GM12801 (cell line): ENCODE data around the gene GRM1.

Source experiments
- TF ChIP-seq, protein P1 (sequence below): IDR thresholded peaks from one replicate; pipeline ENCODE4 v1.5.1; 2011; ENCODE audit warnings: control low read depth; ENCODE audit not compliant: insufficient read length; ENCODE audit errors: extremely low read depth

GRM1 gene

DNA sequence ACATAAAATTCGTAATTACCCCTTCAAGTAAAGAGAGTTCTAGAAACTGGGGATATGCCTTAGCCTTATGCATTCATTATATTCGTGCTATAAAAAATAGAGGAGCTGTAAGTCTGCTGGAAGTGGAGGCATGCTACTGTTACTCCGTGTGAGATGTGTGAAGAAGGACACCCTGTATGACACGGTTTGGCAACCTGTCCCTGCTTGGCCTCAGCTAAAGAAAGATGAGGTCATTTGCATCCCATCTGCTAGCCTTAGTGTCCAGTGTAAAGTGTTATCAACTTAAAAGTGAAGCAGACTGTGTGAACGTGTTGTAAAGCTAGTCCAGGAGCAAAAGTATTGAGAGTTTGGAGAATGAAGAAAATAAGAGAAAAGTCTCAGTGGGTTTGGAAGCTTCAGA is 379.7 kb downstream of the GRM1 start:
- TF ChIP-seq, protein P1, sequence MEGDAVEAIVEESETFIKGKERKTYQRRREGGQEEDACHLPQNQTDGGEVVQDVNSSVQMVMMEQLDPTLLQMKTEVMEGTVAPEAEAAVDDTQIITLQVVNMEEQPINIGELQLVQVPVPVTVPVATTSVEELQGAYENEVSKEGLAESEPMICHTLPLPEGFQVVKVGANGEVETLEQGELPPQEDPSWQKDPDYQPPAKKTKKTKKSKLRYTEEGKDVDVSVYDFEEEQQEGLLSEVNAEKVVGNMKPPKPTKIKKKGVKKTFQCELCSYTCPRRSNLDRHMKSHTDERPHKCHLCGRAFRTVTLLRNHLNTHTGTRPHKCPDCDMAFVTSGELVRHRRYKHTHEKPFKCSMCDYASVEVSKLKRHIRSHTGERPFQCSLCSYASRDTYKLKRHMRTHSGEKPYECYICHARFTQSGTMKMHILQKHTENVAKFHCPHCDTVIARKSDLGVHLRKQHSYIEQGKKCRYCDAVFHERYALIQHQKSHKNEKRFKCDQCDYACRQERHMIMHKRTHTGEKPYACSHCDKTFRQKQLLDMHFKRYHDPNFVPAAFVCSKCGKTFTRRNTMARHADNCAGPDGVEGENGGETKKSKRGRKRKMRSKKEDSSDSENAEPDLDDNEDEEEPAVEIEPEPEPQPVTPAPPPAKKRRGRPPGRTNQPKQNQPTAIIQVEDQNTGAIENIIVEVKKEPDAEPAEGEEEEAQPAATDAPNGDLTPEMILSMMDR, result no peak

DNA sequence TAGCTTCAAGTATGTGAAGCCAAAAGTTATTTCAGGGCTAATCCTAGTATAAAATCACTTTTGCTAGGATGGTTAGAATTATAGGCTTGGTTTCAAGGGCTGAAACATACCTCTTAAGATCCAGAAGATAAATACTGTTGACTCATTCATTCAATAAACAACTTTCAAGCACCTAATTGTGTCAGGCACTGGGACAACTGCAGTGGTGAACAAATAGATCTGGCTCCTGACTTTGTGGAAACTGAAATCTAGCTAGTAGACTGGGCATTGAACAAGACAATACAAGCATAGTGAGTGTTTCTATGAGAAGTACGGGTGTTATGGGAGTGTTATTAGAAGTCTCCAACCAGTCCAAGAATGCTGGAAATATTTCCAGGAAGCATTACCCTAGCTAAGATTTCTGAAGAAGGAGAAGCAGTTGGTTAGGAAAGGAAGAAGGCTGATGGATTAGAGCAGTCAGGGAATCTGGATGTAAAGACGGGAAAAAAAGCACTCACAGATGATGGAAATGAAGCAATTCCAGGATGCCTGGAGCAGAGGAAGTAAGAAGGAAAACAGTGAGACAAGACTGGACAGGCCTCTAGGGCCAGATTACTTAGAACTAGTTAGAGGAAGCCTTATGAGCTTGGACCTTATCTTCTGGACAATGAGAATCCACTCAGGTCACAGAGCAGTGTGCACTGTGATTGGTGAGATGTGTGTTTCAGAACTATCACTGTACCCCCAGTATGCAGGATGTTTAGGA is 382.2 kb downstream of the GRM1 start:
- TF ChIP-seq, protein P1, result no peak

DNA sequence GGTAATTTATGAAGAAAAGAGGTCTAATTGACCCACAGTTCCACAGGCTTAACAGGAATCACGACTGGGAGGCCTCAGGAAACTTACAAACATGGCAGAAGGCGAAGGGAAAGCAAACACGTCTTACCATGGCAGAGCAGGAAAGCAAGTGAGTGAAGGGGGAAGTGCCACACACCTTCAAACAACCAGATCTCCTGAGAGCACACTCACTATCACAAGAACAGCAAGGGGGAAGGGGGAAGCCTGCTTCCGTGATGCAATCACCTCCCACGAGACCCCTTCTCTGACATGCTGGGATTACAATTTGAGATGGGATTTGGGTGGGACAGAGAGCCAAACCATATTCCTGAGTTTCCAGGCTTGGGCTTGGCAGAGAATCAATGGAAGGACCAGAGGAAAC is 390.7 kb downstream of the GRM1 start:
- TF ChIP-seq, protein P1, result no peak

DNA sequence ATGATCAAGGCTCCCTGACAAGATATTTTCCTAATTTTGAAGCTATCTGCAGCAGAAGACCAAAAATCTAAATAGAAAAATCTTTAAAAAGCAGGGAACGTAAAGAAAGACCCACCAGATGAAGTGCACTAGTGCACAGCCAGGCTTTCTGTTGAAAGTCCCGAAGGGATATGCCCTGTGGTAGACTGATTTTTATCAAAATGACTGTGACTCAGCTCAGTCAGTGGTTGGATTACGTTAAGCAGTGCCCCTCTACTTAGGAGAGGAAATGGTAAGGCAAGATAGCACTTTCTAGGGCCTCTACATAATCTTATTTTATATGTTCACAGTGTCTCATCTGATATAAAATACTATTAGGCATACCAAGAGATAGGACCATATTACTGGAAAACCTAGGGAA is 391.4 kb downstream of the GRM1 start:
- TF ChIP-seq, protein P1, result no peak

DNA sequence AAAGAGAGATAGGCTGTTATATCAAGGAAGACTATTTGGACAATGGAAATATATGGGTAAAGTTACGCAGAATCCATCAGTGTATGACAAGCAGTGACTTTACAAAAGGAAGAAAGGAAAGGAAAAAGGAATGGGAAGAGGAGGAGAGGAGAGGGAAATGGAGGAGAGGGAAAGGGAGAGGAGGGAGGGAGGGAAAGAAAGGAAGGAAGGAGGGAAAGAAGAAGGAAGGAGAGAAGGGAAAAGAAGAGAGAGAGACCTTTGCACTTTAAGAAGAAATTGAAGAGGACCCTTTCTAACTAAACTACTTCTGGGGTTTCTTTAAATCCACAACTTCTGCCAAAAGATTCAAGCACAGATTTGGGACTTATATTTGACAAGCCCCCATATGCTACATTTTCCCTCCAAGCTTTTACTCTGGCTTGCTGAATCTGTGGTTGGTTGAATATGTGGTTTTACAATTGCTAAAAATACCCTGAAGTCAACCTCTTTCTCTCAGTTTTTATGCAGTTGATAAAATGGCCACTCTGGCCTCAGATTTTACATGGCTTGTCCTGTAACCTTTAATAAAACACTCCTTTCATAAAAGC is 394.0 kb downstream of the GRM1 start:
- TF ChIP-seq, protein P1, result no peak

DNA sequence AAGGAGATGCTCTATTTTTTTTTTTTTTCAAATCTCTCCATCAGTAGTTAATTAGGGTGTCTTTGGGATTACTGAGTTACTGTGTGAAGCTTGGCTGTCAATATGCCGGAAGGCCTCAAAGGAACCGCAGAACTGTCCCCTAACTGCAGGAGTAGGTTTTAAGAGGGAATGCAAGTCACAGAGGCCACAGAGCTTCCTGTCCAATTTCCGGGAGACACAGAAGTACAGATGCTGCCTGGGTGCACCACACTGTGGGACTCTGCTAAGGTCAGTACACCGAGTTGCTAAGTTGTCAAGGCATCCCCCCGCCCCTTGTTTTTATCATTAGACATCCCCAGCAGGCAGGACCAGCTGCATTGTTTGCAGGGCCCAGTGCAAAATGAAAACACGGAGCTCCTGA is 394.6 kb downstream of the GRM1 start:
- TF ChIP-seq, protein P1, result no peak

DNA sequence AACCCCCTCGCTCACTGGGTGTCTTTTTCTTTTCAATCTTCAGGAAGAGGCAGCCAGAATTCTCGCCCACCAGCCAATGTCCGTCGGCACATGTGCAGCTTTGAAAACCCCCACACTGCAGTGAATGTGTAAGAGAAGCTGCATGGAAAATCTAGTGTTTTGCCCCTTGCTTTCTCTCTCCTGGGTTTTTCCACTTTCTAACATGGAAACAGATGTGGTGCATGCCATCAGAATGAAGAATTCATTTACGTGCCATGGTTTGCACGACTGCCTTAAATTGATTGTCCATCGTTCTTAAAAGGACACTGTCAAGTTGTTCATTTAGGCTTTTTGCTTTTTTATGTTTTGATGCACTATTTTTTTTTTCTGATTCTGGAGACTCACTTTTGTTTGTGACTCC is 397.7 kb downstream of the GRM1 start:
- TF ChIP-seq, protein P1, result no peak
